Glomerular visceral epithelial cell (primary cell): ENCODE data around the gene FTCDNL1.

Experiments used
- DNase-seq: peaks from one replicate; pipeline ENCODE4 v3.0.0-alpha.2; 2016; ENCODE audit errors: extremely low spot score

The FTCDNL1 gene

DNA sequence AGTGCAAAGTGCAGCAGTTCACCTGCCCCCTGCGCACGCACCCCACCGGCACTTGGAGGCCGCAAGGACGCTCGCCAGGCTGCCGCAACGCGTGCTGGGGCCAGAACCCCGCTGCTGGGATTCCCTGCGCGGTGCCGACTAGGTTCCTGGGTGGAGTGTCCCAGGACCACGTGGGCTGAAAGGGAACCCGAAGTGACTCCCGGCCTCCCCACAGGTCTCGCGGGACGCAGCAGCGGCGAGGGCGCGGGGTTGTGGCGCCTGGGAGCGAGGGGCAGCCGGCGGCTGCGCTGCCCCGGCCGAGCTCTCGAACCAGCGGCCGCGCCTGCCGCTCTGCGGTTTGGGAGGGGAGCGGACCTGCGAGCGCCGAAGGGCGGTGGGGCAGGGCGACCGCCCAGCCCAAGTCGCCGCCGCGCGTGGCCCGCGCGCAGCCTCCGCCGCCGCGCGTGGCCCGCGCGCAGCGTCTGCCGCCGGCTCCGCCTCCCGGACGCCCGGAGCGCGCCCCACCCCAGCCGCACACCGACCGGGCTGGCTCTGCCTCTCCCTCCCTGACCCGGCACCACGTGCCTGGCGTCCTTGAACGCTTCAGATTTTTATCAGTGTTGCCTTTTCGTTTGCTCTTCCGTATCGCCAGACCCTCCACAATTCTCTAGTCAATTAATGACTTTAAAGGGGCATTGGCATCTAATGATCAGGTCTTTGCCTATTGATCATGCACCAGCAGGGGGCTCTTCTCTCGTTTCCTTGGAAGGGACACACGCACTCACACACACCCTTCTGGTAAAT lies at the start of gene FTCDNL1:
Gene FTCDNL1 (minus strand): TSS at position 475 of the 783 bp plus-strand sequence. CDS start 2,230 bp downstream, outside the sequence.
- peak; percentile 68 for DNase-seq

DNA sequence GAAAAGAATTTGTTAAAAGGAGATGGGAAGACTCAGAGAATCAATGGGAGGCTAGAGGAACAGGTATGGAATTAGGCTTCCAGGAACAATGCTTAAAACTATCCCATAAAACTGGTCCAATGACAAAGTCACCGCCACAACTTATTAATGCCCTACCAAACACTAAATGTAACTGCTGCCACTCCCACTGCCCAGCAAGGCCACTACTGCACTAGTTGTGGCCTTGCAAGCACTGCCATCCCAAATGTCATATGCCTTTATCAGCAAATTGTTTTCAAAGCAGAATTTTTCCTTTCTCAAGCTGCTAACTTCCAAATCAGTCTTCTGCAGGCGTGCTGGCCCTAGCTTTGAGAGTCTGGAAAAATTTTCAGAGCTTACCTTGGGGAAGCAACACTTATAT lies 45.6 kb upstream of the FTCDNL1 start:
- no peak for DNase-seq

DNA sequence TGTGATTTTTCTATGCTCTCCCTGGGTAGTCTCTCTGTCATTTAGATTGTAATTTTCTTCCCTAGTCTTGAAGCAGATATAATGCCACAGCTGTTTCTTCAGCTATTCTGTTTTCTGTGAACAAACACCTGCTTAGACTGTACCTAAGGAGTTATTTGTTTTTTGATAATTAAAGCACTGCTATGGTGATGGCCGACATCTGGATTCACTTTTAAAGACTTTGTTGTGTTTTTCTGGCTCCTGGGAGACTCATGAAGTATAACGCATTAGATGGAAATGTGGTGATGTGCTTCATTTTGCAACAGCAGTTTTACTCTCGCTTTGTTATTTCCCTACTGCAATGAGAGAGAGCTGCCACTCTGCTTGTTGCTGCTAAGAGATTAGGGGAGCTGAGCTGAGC lies 44.4 kb upstream of the FTCDNL1 start:
- DNase-seq, result no peak

DNA sequence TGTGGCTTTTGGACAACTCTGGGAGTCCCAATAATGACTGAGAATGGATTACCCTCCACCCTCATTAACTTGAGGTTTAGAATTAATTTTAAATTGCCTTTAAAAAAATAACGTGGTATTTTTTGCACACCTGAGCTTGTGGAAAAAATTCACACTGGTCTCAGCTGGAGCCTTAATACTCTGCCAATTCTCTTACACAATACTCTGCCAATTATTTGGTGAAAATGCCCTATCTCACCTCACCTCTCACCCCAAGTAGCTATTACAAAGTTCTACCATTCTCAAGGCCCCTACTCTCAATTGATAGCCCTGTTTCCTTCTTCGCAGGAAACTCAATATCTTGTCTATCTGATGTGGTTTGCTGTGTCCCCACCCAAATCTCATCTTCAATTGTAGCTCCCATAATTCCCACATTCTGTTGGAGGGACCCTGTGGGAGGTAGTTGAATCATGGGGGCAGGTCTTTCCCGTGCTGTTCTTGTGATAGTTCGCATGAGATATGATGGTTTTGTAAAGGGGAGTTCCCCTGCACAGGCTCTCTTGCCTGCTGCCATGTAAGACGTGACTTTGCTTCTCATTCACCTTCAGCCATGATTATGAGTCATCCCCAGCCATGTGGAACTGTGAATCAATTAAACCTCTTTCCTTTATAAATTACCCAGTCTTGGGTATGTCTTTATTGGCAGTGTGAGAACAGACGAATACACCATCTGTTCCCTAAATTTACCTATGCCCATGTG lies 32.7 kb upstream of the FTCDNL1 start:
- no peak for DNase-seq

DNA sequence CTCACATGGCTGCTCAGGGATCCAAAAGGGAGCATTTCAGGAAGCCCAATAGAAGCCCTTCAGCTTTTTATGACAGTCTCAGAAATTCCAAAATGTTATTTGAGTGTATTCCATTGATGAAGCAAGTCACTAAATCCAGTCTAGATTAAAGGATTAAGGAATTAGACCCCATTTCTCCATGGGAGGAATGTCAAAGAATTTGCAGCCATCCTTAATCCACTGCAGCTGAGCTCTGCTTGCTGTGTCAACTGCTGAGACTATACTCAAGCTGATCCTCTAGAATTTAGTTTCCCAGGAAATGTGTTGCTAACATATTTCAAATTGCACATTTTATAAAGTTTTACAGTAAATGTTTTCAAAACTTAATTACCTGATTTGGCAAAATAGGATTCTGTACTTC lies 31.7 kb upstream of the FTCDNL1 start:
- no peak for DNase-seq

DNA sequence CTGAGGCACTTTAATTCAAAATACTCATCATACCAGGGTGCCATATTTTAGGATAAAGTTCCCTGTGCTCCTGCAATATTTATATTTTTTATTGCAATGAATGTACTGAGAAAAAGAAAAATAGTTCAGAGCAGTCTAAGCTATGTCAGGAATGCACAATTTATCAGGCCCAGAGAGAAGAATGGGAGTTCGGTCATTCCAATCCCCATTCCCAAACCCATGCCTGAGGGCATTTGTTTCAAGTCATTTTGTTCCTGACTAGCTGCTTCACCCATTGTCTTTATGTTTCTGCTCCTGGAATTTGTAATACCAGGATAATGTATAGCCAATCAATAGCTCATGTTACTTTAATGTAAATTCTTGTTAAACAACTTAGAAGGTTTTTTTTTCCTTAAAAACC lies 24.4 kb upstream of the FTCDNL1 start:
- DNase-seq, result no peak

DNA sequence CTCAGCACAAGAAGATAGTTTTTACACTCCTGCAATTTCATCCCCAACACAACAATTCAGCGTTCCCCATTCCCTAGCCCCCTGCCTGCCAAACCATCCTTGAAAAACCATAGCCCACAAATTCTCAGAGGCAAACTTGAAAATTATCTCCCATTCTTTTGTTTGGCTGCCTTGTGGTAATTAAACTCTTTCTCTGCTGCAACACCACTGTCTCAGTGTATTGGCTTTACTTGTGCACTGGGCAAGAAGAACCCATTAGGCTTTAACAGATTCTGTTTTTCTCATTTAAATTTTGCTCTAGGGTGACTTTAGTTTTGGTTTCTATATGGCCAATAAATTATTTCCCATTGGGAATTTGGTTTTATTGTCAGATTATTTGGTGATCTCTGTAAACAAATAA lies 23.2 kb upstream of the FTCDNL1 start:
- no peak for DNase-seq

DNA sequence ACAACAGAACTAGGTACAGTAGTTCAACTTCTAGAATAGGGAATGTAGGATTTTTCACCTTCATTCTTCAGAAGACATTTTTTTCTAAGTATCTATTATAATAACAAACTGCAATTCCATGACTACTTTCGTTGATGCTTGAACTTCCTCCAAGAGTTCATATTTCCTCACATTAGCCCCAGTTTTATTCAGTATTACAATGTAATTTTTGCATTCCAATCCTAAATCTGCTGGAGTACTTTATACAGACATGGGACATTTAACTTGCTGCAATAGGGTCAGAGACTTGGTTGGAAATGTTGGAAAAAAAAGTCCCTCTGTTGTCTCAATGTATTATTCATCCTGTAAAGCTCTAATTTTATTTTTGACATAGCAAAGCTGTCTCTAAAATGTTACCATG lies 19.6 kb upstream of the FTCDNL1 start:
- no peak for DNase-seq

DNA sequence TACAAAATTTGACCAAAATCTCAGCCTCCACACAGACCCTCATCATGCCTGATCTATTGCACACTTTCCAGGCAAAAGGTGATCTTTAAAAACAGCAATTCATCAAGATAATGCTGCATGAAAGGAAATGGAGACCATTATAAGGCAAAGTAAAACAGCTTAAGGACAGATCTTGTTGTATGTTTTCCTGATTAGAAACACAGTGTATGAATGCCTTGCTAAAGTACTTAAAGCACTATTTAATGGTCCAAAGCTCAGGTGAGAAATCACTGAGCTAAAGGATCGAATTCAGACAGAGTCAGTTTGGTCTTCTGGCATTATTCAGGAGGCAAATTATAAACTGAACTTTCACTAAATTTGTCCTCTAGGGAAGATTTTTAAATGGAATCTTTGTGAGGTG lies 18.7 kb upstream of the FTCDNL1 start:
- DNase-seq, result no peak

DNA sequence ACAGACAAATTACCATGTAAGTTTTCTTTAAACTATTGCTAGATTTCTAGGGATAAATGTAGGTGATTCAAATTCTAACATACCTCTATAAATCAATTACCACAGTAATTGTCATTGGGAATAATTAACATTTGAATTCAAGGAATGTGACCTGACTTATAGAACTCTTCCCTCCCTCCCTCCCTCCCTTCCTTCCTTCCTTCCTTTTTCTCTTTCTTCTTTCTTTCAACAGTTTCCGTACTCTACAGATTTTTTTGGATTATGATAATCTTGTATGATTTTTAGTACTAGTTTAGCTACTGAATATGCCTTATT lies 18.2 kb upstream of the FTCDNL1 start:
- DNase-seq, result no peak

DNA sequence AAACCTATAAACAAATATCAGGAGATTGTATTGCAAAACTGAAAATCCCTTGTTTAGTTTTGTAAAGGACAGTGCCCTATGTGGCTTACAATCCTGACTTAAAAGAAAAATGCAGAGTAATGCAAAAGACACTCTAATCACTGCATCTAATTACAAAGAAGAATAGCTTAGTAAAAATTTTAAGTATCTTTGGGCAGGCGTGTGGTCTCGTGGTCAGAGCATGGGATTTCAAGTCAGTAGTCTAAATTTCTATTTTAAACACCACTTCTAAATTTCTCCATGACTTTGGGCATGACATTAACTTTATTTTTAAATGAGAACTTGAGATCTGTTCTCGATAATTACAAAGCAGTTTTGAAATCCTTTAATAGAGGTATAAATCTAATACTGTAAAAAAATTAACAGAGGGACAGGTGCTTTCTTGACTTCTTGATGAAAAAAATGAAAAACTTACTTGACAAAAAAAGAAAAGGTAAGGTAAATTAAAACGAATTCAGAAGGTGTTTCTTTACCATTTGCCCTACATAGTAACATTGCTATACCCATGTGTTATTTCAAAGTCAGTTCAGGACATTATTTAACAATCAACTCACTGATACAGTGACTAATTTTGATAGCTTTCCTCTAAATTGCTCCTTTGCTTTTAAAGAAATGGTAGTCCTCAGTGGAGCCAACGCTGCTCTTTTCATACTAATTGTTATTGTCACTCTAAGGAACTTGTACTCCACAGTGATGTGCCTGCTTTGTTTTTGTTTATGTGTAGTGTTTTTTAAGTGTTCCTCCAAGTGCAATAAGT lies 17.6 kb upstream of the FTCDNL1 start:
- DNase-seq, result no peak

DNA sequence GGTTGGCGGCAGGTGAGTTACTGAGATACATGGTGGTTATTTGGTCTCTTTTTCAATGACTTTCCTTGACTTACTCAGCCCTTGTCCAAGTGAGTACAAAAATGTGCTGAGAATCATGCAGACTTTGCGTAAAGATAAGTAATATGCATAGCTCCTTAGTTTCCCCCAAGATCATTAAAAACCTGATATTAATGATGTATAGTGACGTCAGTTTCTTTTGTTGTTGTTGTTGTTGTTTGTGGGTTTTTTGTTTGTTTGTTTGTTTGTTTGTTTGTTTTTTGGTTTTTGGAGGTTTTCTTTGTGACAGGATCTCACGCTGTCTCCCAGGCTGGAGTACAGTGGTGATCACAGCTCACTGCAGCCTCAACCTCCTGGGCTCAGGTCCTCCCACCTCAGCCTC lies 14.9 kb upstream of the FTCDNL1 start:
- no peak for DNase-seq

DNA sequence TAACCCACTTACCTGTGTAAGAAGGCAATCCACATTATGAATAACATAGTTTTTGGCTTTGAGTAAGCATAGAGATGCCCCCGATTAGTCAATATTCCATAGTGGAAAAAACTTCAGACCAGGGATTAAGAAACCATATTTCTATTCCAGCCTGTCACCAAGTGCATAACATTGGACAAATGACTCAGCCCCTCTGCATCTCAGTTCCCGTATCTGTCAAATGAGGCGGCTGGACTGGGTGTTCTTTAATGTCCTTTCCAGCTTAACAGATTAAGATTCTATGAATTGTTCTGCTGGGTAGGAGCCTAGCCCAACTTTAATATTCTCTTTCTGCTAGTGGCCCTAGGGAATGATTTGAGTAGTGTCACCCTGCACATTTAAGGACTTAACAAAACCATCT lies 11.8 kb upstream of the FTCDNL1 start:
- DNase-seq, result no peak

DNA sequence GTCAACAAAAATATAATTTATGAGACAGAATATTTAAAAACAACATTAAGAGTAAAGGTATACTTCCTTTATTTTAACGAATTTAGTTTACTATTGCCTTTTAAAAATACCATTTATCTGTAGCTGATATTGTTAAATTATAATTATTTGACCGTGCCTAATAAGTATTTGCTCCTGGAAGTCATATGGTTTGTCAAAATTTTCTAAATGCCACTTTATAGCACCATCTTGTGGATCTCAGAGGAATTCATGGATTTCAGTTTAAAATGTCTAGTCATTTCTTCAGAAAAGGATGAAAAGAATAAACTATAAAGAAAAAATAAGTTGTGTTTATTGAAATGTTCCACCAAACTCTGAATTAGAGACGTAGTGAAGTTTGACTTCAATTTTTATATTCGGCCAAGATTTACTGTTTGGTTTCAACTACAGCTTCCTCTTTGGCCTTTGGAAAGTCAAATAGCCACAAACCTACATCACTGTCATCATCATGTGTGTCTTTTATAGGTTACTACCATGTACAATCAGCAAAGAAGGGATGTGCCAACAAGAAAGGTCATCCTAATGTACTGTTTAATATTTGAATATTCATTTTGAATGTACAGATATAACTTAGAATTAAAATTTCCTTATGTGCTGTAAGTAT lies 10.3 kb upstream of the FTCDNL1 start:
- no peak for DNase-seq

DNA sequence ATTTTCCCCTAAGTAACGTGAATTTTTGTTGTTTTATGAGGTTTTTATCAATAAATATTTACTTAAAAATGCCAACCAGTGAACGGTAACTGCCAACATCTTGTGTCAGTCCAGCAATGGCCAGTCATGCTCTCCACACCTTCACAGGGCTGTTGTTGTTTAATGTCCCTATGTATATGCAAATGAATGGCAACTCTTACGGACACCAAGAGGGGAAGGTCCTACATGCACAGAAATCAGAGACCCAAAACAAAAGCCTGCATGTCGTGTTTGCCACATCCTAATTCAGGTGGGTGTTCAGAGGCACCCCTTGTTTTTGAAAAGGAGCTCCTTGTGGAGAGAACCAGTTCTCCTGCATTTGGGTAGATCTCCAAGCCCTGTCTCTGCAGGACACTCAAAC lies 4.8 kb upstream of the FTCDNL1 start:
- no peak for DNase-seq

DNA sequence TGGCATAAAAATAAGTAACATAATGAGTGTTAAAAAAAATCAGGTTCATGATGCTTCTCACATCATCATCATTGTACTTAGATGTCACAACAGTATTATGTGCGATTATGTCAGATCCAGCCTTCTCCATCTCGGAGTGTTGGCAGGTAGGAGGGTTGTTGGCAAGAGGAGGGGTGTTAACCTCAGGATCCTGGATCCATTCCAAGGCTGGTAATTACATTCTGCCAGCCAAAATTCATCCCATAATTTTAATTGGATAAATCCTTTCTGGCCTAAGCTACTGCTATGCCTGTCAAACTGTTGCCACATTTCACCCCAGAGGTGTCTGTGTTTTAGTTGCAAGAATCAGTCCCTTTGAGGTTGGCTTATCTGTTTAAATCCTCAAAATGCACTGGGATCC lies 891 bp upstream of the FTCDNL1 start:
- DNase-seq, result no peak

DNA sequence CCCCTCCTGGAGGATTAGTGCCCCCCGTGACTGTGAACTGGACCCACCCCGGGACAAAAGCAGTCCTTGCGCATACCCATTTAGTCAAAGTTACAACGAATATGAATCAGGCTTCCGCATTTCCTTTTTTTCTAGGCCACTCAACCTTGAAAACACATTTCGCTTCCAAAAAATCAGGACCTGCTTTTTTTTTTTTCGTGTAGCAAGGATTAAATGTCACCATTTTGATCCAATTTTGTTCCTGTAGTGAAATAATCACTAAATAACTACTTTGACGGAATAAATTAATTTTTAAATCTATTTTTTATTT lies 464 bp upstream of the FTCDNL1 start:
- no peak for DNase-seq

DNA sequence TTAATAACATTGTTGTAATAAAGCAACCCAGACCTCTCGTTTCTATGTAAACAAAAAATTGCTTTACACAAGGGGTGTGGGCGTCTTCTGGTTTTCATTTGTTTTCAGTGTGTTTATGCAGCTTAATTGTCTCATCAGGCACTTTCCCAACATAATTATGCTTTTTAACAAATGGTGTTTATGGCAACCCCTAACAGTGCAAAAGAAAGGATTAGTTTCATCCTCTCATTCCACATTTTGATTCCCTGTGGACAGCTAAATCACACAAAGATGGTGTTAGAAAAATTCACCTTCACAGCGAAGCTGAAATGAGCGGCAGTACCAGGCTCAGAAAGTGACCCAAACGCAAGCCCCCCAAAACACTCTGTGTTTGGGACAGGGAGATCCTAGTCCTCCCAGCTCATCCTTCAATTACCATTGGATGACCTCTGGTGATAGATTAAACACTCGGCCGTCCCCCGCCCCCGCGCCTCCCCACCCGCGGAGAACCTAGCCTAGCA lies 724 bp downstream of the FTCDNL1 start:
- DNase-seq, result no peak

DNA sequence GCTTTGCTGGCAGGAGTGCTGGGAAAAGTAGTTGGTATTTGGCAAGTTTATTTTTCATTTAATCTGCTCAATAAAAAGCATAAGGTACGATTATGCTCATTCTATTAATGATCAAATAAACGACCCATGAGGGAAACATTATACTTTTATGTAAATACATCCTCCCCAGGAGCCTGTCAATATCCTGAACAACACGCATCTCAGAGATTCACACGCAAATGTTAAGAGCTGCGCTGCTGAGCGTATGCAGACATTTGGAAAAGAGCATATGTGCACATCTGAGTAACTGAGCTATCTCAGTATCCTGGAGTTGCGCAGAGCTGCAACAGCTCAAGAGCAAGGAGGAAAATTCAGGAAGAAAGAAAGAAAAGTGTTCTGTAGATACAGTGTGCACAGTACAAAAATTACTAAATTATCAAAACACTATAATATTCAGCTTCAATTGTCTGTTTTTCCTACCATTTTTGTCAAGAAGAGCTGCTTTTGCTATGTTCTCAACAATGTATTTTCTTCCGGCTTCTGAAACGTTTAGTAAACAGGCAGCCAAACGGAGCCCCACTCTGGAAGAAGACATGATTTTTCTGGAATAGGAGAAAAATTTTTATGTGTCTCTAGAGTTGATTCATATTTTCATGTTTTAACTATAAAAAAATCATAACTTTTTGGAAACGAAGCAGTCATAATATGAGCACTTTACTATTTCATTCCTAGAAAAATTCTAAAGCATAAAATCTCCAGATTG lies 2.4 kb downstream of the FTCDNL1 start:
- DNase-seq, result no peak

DNA sequence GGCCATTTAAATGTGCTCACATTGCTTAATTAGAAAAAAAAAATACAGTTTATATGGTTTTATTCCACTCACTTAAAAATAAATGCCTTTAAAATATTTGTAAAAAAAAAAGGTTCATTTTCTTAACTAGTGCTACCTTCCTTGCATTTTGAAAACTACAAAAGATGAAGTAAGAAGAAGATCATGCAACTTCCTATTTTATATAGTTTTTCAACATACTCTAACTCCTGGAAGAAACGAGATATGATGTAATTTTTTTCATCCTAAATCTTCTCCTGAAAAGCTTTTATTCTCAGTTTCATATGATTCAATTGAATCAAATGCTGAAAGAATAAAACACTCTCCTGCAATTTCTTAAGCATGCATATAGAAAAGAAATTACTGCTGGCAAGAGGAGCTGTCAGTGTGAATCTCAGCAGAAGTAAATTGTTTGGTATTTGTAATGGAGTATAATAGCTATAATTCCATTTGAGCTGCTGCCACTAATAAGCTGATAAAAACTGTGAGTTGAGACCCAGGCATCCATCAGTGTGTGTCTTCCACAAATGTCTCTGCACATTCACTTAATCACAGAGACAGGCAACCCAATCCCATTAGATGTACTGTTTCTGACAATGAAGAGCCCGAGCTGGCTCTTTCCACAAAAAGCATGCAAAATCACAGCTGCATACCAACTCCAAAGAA lies 3.7 kb downstream of the FTCDNL1 start:
- DNase-seq, result no peak
